ENCODE data around the gene FAF1.

FAF1 gene

GRCh38 chr1:50527249-50527986, 432.6 kb downstream of the FAF1 start:
- ChIA-PET CTCF (no interaction called here), POLR2A (no interaction called here)
- TF ChIP-seq FOXK2 (IDR thresholded peaks at IDR 0.05) (no peak), FOXM1 (IDR thresholded peaks at IDR 0.05; ENCODE audit: borderline replicate concordance) (no peak), L3MBTL2 (conservative IDR thresholded peaks at IDR 0.05) (no peak), ARNT (IDR thresholded peaks at IDR 0.05) (no peak), ZNF384 (IDR thresholded peaks at IDR 0.05) (no peak), NFRKB (IDR thresholded peaks at IDR 0.05) (no peak), FOXA1 (IDR thresholded peaks at IDR 0.05) (no peak), SUZ12 (IDR thresholded peaks at IDR 0.05) (no peak), ELF4 (IDR thresholded peaks at IDR 0.05) (no peak), CTBP1 (IDR thresholded peaks at IDR 0.05; ENCODE audit: borderline replicate concordance) (no peak), TARDBP (IDR thresholded peaks at IDR 0.05) (no peak), HDGF (IDR thresholded peaks at IDR 0.05; ENCODE audit: borderline replicate concordance) (no peak), LEF1 (IDR thresholded peaks at IDR 0.05; ENCODE audit: borderline replicate concordance) (no peak), BHLHE40 (IDR thresholded peaks at IDR 0.05; ENCODE audit: borderline replicate concordance) (no peak), SP1 (IDR thresholded peaks at IDR 0.05) (no peak)
- TF ChIP-seq, protein P1, sequence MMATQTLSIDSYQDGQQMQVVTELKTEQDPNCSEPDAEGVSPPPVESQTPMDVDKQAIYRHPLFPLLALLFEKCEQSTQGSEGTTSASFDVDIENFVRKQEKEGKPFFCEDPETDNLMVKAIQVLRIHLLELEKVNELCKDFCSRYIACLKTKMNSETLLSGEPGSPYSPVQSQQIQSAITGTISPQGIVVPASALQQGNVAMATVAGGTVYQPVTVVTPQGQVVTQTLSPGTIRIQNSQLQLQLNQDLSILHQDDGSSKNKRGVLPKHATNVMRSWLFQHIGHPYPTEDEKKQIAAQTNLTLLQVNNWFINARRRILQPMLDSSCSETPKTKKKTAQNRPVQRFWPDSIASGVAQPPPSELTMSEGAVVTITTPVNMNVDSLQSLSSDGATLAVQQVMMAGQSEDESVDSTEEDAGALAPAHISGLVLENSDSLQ (IDR thresholded peaks at IDR 0.05) = no peak
- no peak for DNase-seq (ENCODE audit: extremely low spot score)

- POLR2A ChIA-PET = no interaction called here
- DNase-seq (ENCODE audit: extremely low spot score) = no peak
- TF ChIP-seq HDGF (IDR thresholded peaks at IDR 0.05; ENCODE audit: borderline replicate concordance) = no peak
- no peak for TF ChIP-seq CTBP1 (IDR thresholded peaks at IDR 0.05; ENCODE audit: borderline replicate concordance)
- TF ChIP-seq, protein P1 (IDR thresholded peaks at IDR 0.05) = no peak
- no peak for TF ChIP-seq ELF4 (IDR thresholded peaks at IDR 0.05)
- no peak for TF ChIP-seq NFRKB (IDR thresholded peaks at IDR 0.05)
- no peak for TF ChIP-seq FOXA1 (IDR thresholded peaks at IDR 0.05)
- no peak for TF ChIP-seq FOXK2 (IDR thresholded peaks at IDR 0.05)
- TF ChIP-seq FOXM1 (IDR thresholded peaks at IDR 0.05; ENCODE audit: borderline replicate concordance) = no peak
- no peak for TF ChIP-seq TARDBP (IDR thresholded peaks at IDR 0.05)
- TF ChIP-seq ZNF384 (IDR thresholded peaks at IDR 0.05) = no peak
- no peak for TF ChIP-seq SUZ12 (IDR thresholded peaks at IDR 0.05)
- no peak for TF ChIP-seq SP1 (IDR thresholded peaks at IDR 0.05)
- TF ChIP-seq L3MBTL2 (conservative IDR thresholded peaks at IDR 0.05) = no peak
- no peak for TF ChIP-seq ARNT (IDR thresholded peaks at IDR 0.05)
- TF ChIP-seq BHLHE40 (IDR thresholded peaks at IDR 0.05; ENCODE audit: borderline replicate concordance) = no peak
- TF ChIP-seq LEF1 (IDR thresholded peaks at IDR 0.05; ENCODE audit: borderline replicate concordance) = no peak
- CTCF ChIA-PET = no interaction called here
Observed at GRCh38 chr1:50526431-50526830, 433.6 kb downstream of the FAF1 start.

DNA sequence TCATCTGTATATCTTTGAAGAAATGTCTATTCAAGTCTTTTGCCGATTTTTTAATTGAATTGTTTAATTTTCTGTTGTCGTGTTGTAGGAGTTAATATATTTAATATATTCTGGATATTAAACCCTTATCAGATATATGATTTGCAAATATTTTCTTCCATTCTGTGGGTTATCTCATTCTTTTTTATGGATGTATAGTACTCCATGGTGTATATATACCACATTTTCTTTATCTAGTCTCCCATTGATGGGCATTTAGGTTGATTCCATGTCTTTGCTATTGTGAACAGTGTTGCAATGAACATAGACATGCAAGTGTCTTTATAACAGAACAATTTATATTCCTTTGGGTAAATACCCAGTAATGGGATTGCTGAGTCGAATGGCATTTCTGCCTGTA, 436.5 kb downstream of the FAF1 start:
- no peak for DNase-seq (ENCODE audit: extremely low spot score)
- POLR2A ChIA-PET = no interaction called here
- CTCF ChIA-PET = no interaction called here
- TF ChIP-seq FOXK2 (IDR thresholded peaks at IDR 0.05) = no peak
- no peak for TF ChIP-seq ELF4 (IDR thresholded peaks at IDR 0.05)
- no peak for TF ChIP-seq BHLHE40 (IDR thresholded peaks at IDR 0.05; ENCODE audit: borderline replicate concordance)
- TF ChIP-seq CTBP1 (IDR thresholded peaks at IDR 0.05; ENCODE audit: borderline replicate concordance) = no peak
- no peak for TF ChIP-seq L3MBTL2 (conservative IDR thresholded peaks at IDR 0.05)
- TF ChIP-seq SP1 (IDR thresholded peaks at IDR 0.05) = no peak
- TF ChIP-seq FOXM1 (IDR thresholded peaks at IDR 0.05; ENCODE audit: borderline replicate concordance) = no peak
- TF ChIP-seq, protein P1 (IDR thresholded peaks at IDR 0.05) = no peak
- no peak for TF ChIP-seq TARDBP (IDR thresholded peaks at IDR 0.05)
- TF ChIP-seq NFRKB (IDR thresholded peaks at IDR 0.05) = no peak
- no peak for TF ChIP-seq ZNF384 (IDR thresholded peaks at IDR 0.05)
- no peak for TF ChIP-seq HDGF (IDR thresholded peaks at IDR 0.05; ENCODE audit: borderline replicate concordance)

GRCh38 chr1:50522691-50523342, 437.2 kb downstream of the FAF1 start:
- DNase-seq (ENCODE audit: extremely low spot score) = no peak
- ChIA-PET CTCF (no interaction called here), POLR2A (no interaction called here)
- no peak for TF ChIP-seq ZNF384 (IDR thresholded peaks at IDR 0.05)
- TF ChIP-seq FOXK2 (IDR thresholded peaks at IDR 0.05) = no peak
- TF ChIP-seq LEF1 (IDR thresholded peaks at IDR 0.05; ENCODE audit: borderline replicate concordance) = no peak
- TF ChIP-seq SUZ12 (IDR thresholded peaks at IDR 0.05) = no peak
- TF ChIP-seq FOXM1 (IDR thresholded peaks at IDR 0.05; ENCODE audit: borderline replicate concordance) = no peak
- TF ChIP-seq NFRKB (IDR thresholded peaks at IDR 0.05) = no peak
- TF ChIP-seq SP1 (IDR thresholded peaks at IDR 0.05) = no peak
- no peak for TF ChIP-seq BHLHE40 (IDR thresholded peaks at IDR 0.05; ENCODE audit: borderline replicate concordance)
- TF ChIP-seq TARDBP (IDR thresholded peaks at IDR 0.05) = no peak
- TF ChIP-seq ARNT (IDR thresholded peaks at IDR 0.05) = no peak
- no peak for TF ChIP-seq HDGF (IDR thresholded peaks at IDR 0.05; ENCODE audit: borderline replicate concordance)
- no peak for TF ChIP-seq ELF4 (IDR thresholded peaks at IDR 0.05)
- TF ChIP-seq FOXA1 (IDR thresholded peaks at IDR 0.05) = no peak
- TF ChIP-seq CTBP1 (IDR thresholded peaks at IDR 0.05; ENCODE audit: borderline replicate concordance) = no peak

- TF ChIP-seq LEF1 (IDR thresholded peaks at IDR 0.05; ENCODE audit: borderline replicate concordance) (no peak), L3MBTL2 (conservative IDR thresholded peaks at IDR 0.05) (no peak), SP1 (IDR thresholded peaks at IDR 0.05) (no peak), SUZ12 (IDR thresholded peaks at IDR 0.05) (no peak), ELF4 (IDR thresholded peaks at IDR 0.05) (no peak), HDGF (IDR thresholded peaks at IDR 0.05; ENCODE audit: borderline replicate concordance) (no peak), FOXK2 (IDR thresholded peaks at IDR 0.05) (no peak), CTBP1 (IDR thresholded peaks at IDR 0.05; ENCODE audit: borderline replicate concordance) (no peak), NFRKB (IDR thresholded peaks at IDR 0.05) (no peak), BHLHE40 (IDR thresholded peaks at IDR 0.05; ENCODE audit: borderline replicate concordance) (no peak), TARDBP (IDR thresholded peaks at IDR 0.05) (no peak)
- POLR2A ChIA-PET = no interaction called here
- CTCF ChIA-PET = interaction anchor here (0.6 kb wide), 1 partner anchor 187 kb away, joined by 3 read pairs; no protein-coding TSS in a partner anchor
- no peak for DNase-seq (ENCODE audit: extremely low spot score)
Observed at GRCh38 chr1:50521703-50522102, 438.4 kb downstream of the FAF1 start.
